HEK293T (cell line): Measurements from ENCODE around the gene TSNAX.

Experiments
- CTCF ChIA-PET: fragments of 350-600 bp; formaldehyde crosslinking; extraction: SDS; loops from one replicate; lab custom pipeline; 2021; ENCODE audit warnings: antibody characterized with exemption, inconsistent platforms; lab: Yijun Ruan, JAX
- POLR2A ChIA-PET: fragments of 350-600 bp; formaldehyde crosslinking; extraction: SDS; loops from one replicate; lab custom pipeline; 2020; ENCODE audit warnings: antibody characterized with exemption, inconsistent platforms; lab: Yijun Ruan, JAX
- DNase-seq: peaks from one replicate; pipeline ENCODE4 v3.0.0; 2012; ENCODE audit warnings: mixed read lengths; ENCODE audit errors: extremely low spot score
- ARNT ChIP-seq: fragments of 450-650 bp; IDR thresholded peaks from 2 replicates; pipeline ENCODE4 v1.6.1; 2017; ENCODE audit warnings: mild to moderate bottlenecking
- BHLHE40 ChIP-seq: fragments of 450-650 bp; IDR thresholded peaks from 2 replicates; pipeline ENCODE4 v1.6.1; 2016; ENCODE audit warnings: mild to moderate bottlenecking, moderate library complexity, borderline replicate concordance
- CTBP1 ChIP-seq: fragments of 450-650 bp; IDR thresholded peaks from 2 replicates; pipeline ENCODE4 v1.6.1; 2016; ENCODE audit warnings: borderline replicate concordance
- ELF4 ChIP-seq: fragments of 450-650 bp; IDR thresholded peaks from 2 replicates; pipeline ENCODE4 v1.6.1; 2017; ENCODE audit warnings: antibody characterized with exemption
- FOXA1 ChIP-seq: fragments of 450-650 bp; IDR thresholded peaks from 2 replicates; pipeline ENCODE4 v1.6.1; 2016; ENCODE audit warnings: mild to moderate bottlenecking
- FOXK2 ChIP-seq: fragments of 450-650 bp; IDR thresholded peaks from 2 replicates; pipeline ENCODE4 v1.6.1; 2016; ENCODE audit warnings: mild to moderate bottlenecking
- FOXM1 ChIP-seq: fragments of 450-650 bp; IDR thresholded peaks from 2 replicates; pipeline ENCODE4 v1.6.1; 2017; ENCODE audit warnings: mild to moderate bottlenecking, borderline replicate concordance
- HDGF ChIP-seq: fragments of 450-650 bp; IDR thresholded peaks from 2 replicates; pipeline ENCODE4 v1.6.1; 2017; ENCODE audit warnings: antibody characterized with exemption, borderline replicate concordance
- L3MBTL2 ChIP-seq: fragments of 450-650 bp; conservative IDR thresholded peaks from 2 replicates; pipeline ENCODE4 v1.6.1; 2016; ENCODE audit warnings: mild to moderate bottlenecking
- LEF1 ChIP-seq: fragments of 450-650 bp; IDR thresholded peaks from 2 replicates; pipeline ENCODE4 v1.6.1; 2017; ENCODE audit warnings: mild to moderate bottlenecking, borderline replicate concordance
- NFRKB ChIP-seq: fragments of 450-650 bp; IDR thresholded peaks from 2 replicates; pipeline ENCODE4 v1.6.1; 2016; ENCODE audit warnings: mild to moderate bottlenecking, moderate library complexity
- PKNOX1 ChIP-seq: fragments of 450-650 bp; IDR thresholded peaks from 2 replicates; pipeline ENCODE4 v1.6.1; 2016
- SP1 ChIP-seq: fragments of 450-650 bp; IDR thresholded peaks from 2 replicates; pipeline ENCODE4 v1.6.1; 2017
- SUZ12 ChIP-seq: fragments of 450-650 bp; IDR thresholded peaks from 2 replicates; pipeline ENCODE4 v1.6.1; 2016; ENCODE audit warnings: mild to moderate bottlenecking
- TARDBP ChIP-seq: fragments of 450-650 bp; IDR thresholded peaks from 2 replicates; pipeline ENCODE4 v1.6.1; 2016
- ZNF384 ChIP-seq: fragments of 450-650 bp; IDR thresholded peaks from 2 replicates; pipeline ENCODE4 v1.6.1; 2016

TSNAX gene

GRCh38 chr1:231515748-231516147 is 12.7 kb upstream of the TSNAX start:
- no peak for DNase-seq
- ChIA-PET POLR2A (no interaction called here), CTCF (no interaction called here)
- TF ChIP-seq FOXK2, result no peak
- TF ChIP-seq SUZ12, result no peak
- TF ChIP-seq LEF1, result no peak
- no peak for TF ChIP-seq NFRKB

- ChIA-PET POLR2A (no interaction called here), CTCF (no interaction called here)
- TF ChIP-seq FOXA1, result no peak
- TF ChIP-seq SP1, result no peak
- no peak for TF ChIP-seq FOXK2
- no peak for TF ChIP-seq PKNOX1
- no peak for TF ChIP-seq SUZ12
- TF ChIP-seq NFRKB, result no peak
- no peak for TF ChIP-seq CTBP1
- TF ChIP-seq BHLHE40, result no peak
- TF ChIP-seq ARNT, result no peak
- no peak for TF ChIP-seq FOXM1
- no peak for DNase-seq
Measured at GRCh38 chr1:231517076-231517475, 11.4 kb upstream of the TSNAX start.

GRCh38 chr1:231518485-231519034 is 9.9 kb upstream of the TSNAX start:
- no peak for DNase-seq
- ChIA-PET CTCF (no interaction called here), POLR2A (no interaction called here)
- TF ChIP-seq BHLHE40 (no peak), ARNT (no peak), FOXA1 (no peak), FOXK2 (no peak), L3MBTL2 (no peak), PKNOX1 (no peak), ZNF384 (no peak), NFRKB (no peak), TARDBP (no peak), ELF4 (no peak), SUZ12 (no peak), SP1 (no peak), HDGF (no peak), FOXM1 (no peak), LEF1 (no peak), CTBP1 (no peak)

- TF ChIP-seq LEF1 (no peak), L3MBTL2 (no peak), FOXK2 (no peak), BHLHE40 (no peak), FOXA1 (no peak), ARNT (no peak), SUZ12 (no peak), ZNF384 (no peak), FOXM1 (no peak), PKNOX1 (no peak), NFRKB (no peak), SP1 (no peak), TARDBP (no peak), ELF4 (no peak), HDGF (no peak), CTBP1 (no peak)
- ChIA-PET CTCF (no interaction called here), POLR2A (no interaction called here)
- no peak for DNase-seq
Measured at GRCh38 chr1:231519166-231519565, 9.3 kb upstream of the TSNAX start.

- no peak for DNase-seq
- POLR2A ChIA-PET, result no interaction called here
- TF ChIP-seq FOXA1, result no peak
- no peak for TF ChIP-seq SUZ12
- no peak for TF ChIP-seq BHLHE40
- no peak for TF ChIP-seq SP1
- TF ChIP-seq HDGF, result no peak
- TF ChIP-seq FOXM1, result no peak
- TF ChIP-seq ZNF384, result no peak
- no peak for TF ChIP-seq ARNT
- no peak for TF ChIP-seq CTBP1
- no peak for TF ChIP-seq FOXK2
- TF ChIP-seq TARDBP, result no peak
- no peak for TF ChIP-seq PKNOX1
- no peak for TF ChIP-seq ELF4
- no peak for TF ChIP-seq LEF1
- no peak for TF ChIP-seq NFRKB
- TF ChIP-seq L3MBTL2, result no peak
- CTCF ChIA-PET, result interaction anchor here (0.6 kb wide), 1 partner anchor 62 kb away, joined by 3 read pairs; no protein-coding TSS in a partner anchor
Measured at GRCh38 chr1:231522038-231522437, 6.4 kb upstream of the TSNAX start.

- TF ChIP-seq ARNT (no peak), CTBP1 (no peak), PKNOX1 (no peak), TARDBP (no peak), FOXA1 (no peak), HDGF (no peak), FOXM1 (no peak), LEF1 (no peak), ELF4 (no peak), NFRKB (no peak), L3MBTL2 (no peak), SP1 (no peak), BHLHE40 (no peak), FOXK2 (no peak), ZNF384 (no peak), SUZ12 (no peak)
- ChIA-PET CTCF (no interaction called here), POLR2A (no interaction called here)
- no peak for DNase-seq
Measured at GRCh38 chr1:231522931-231523642, 5.4 kb upstream of the TSNAX start.
